ENCODE data around the gene ROR2. TPM values are rescaled to one million over a fixed set of nuclear protein-coding genes. Genes with fewer than 3 reads are reported as not detected.

ROR2 gene
- total and polyA plus RNA-seq, 2 experiments from 2014 or later, result 8.1 to 18.8 TPM

DNA sequence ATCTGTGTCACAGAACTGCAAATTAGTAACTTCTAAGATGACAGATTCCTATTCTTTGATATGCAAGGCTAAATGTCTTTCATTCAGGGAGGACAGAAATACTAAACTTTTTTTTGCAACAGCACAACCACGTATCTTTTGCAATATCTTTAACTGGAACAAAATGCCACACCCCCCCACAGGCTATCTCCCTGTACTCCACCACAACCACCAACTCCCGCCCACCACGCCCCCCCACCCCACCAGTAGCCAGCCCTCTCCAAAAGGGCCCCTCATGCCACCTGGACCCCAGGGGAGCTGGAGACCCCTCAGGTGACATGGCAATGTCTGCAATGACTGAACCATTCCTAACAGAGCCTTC is 131.8 kb downstream of the ROR2 start:
- Histone ChIP-seq H2AFZ (no peak overlapping the region), H3K4me1 (ENCODE audit: insufficient read depth) (peaks cover 9% of the 10 kb centered on the region), H3K9me2 (ENCODE audit: insufficient read depth) (no peaks in the 10 kb centered on the region), H3K4me2 (peak overlapping the region; percentile 68), H3K27ac (ENCODE audit: low read depth) (no peak overlapping the region), H4K20me1 (replicated peaks; ENCODE audit: insufficient read depth) (no peaks in the 10 kb centered on the region), H3K4me3 (0 out of 2 replicates have a peak overlapping the region, but pooled peaks have one; percentile 20), H3K79me2 (replicated peaks; ENCODE audit: insufficient read depth) (no peaks in the 10 kb centered on the region), H3F3A (replicated peaks; ENCODE audit: low read depth) (no peaks in the 10 kb centered on the region), H3K27me3 (ENCODE audit: insufficient read depth) (no peaks in the 10 kb centered on the region), H3K36me3 (ENCODE audit: insufficient read depth) (no peaks in the 10 kb centered on the region)
- H3K27ac Mint-ChIP-seq, result no peak overlapping the region
- no peak overlapping the region for H3K4me3 Mint-ChIP-seq
- H3K9me3 Mint-ChIP-seq, result peaks cover 9% of the 10 kb centered on the region; the same call in 1 of the 3 replicates
- DNase-seq (ENCODE audit: low spot score), result no peak
- 0 out of 3 replicates have a peak, but pooled peaks cover 8% of the 10 kb centered on the region for H3K36me3 Mint-ChIP-seq (ENCODE audit: low read depth)
- H3K27me3 Mint-ChIP-seq (ENCODE audit: insufficient read depth, low read depth, poor library complexity), result peaks cover 7% of the 10 kb centered on the region
- peaks cover 14% of the 10 kb centered on the region for H3K4me1 Mint-ChIP-seq
- no peak for ATAC-seq
- TF ChIP-seq, protein P1, sequence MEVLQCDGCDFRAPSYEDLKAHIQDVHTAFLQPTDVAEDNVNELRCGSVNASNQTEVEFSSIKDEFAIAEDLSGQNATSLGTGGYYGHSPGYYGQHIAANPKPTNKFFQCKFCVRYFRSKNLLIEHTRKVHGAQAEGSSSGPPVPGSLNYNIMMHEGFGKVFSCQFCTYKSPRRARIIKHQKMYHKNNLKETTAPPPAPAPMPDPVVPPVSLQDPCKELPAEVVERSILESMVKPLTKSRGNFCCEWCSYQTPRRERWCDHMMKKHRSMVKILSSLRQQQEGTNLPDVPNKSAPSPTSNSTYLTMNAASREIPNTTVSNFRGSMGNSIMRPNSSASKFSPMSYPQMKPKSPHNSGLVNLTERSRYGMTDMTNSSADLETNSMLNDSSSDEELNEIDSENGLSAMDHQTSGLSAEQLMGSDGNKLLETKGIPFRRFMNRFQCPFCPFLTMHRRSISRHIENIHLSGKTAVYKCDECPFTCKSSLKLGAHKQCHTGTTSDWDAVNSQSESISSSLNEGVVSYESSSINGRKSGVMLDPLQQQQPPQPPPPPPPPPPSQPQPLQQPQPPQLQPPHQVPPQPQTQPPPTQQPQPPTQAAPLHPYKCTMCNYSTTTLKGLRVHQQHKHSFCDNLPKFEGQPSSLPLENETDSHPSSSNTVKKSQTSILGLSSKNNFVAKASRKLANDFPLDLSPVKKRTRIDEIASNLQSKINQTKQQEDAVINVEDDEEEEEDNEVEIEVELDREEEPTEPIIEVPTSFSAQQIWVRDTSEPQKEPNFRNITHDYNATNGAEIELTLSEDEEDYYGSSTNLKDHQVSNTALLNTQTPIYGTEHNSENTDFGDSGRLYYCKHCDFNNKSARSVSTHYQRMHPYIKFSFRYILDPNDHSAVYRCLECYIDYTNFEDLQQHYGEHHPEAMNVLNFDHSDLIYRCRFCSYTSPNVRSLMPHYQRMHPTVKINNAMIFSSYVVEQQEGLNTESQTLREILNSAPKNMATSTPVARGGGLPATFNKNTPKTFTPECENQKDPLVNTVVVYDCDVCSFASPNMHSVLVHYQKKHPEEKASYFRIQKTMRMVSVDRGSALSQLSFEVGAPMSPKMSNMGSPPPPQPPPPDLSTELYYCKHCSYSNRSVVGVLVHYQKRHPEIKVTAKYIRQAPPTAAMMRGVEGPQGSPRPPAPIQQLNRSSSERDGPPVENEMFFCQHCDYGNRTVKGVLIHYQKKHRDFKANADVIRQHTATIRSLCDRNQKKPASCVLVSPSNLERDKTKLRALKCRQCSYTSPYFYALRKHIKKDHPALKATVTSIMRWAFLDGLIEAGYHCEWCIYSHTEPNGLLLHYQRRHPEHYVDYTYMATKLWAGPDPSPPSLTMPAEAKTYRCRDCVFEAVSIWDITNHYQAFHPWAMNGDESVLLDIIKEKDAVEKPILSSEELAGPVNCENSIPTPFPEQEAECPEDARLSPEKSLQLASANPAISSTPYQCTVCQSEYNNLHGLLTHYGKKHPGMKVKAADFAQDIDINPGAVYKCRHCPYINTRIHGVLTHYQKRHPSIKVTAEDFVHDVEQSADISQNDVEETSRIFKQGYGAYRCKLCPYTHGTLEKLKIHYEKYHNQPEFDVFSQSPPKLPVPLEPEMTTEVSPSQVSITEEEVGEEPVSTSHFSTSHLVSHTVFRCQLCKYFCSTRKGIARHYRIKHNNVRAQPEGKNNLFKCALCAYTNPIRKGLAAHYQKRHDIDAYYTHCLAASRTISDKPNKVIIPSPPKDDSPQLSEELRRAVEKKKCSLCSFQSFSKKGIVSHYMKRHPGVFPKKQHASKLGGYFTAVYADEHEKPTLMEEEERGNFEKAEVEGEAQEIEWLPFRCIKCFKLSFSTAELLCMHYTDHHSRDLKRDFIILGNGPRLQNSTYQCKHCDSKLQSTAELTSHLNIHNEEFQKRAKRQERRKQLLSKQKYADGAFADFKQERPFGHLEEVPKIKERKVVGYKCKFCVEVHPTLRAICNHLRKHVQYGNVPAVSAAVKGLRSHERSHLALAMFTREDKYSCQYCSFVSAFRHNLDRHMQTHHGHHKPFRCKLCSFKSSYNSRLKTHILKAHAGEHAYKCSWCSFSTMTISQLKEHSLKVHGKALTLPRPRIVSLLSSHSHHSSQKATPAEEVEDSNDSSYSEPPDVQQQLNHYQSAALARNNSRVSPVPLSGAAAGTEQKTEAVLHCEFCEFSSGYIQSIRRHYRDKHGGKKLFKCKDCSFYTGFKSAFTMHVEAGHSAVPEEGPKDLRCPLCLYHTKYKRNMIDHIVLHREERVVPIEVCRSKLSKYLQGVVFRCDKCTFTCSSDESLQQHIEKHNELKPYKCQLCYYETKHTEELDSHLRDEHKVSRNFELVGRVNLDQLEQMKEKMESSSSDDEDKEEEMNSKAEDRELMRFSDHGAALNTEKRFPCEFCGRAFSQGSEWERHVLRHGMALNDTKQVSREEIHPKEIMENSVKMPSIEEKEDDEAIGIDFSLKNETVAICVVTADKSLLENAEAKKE (CRISPR knock-in tag; IDR thresholded peaks at IDR 0.05), result no peak
- TF ChIP-seq POLR2AphosphoS5 (IDR thresholded peaks at IDR 0.05; ENCODE audit: low read depth) (no peak), JUNB (IDR thresholded peaks at IDR 0.05; ENCODE audit: unreplicated experiment) (no peak), CREB1 (CRISPR knock-in tag; IDR thresholded peaks at IDR 0.05; ENCODE audit: low read depth) (no peak), EZH2phosphoT487 (IDR thresholded peaks at IDR 0.05; ENCODE audit: unreplicated experiment) (no peak), EZH2 (IDR thresholded peaks at IDR 0.05; ENCODE audit: low read depth, unreplicated experiment) (no peak)
- TF ChIP-seq, protein P2, sequence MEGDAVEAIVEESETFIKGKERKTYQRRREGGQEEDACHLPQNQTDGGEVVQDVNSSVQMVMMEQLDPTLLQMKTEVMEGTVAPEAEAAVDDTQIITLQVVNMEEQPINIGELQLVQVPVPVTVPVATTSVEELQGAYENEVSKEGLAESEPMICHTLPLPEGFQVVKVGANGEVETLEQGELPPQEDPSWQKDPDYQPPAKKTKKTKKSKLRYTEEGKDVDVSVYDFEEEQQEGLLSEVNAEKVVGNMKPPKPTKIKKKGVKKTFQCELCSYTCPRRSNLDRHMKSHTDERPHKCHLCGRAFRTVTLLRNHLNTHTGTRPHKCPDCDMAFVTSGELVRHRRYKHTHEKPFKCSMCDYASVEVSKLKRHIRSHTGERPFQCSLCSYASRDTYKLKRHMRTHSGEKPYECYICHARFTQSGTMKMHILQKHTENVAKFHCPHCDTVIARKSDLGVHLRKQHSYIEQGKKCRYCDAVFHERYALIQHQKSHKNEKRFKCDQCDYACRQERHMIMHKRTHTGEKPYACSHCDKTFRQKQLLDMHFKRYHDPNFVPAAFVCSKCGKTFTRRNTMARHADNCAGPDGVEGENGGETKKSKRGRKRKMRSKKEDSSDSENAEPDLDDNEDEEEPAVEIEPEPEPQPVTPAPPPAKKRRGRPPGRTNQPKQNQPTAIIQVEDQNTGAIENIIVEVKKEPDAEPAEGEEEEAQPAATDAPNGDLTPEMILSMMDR (conservative IDR thresholded peaks at IDR 0.05; ENCODE audit: low read depth in 2 of 2), result no peak
- TF ChIP-seq, protein P3, sequence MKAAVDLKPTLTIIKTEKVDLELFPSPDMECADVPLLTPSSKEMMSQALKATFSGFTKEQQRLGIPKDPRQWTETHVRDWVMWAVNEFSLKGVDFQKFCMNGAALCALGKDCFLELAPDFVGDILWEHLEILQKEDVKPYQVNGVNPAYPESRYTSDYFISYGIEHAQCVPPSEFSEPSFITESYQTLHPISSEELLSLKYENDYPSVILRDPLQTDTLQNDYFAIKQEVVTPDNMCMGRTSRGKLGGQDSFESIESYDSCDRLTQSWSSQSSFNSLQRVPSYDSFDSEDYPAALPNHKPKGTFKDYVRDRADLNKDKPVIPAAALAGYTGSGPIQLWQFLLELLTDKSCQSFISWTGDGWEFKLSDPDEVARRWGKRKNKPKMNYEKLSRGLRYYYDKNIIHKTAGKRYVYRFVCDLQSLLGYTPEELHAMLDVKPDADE (IDR thresholded peaks at IDR 0.05), result no peak

All from GM23338 (cell line).